ENCODE data around the gene ERLEC1.
A peak's percentile ranks its signal among the peaks of the same experiment; 100 is the strongest.

DNA sequence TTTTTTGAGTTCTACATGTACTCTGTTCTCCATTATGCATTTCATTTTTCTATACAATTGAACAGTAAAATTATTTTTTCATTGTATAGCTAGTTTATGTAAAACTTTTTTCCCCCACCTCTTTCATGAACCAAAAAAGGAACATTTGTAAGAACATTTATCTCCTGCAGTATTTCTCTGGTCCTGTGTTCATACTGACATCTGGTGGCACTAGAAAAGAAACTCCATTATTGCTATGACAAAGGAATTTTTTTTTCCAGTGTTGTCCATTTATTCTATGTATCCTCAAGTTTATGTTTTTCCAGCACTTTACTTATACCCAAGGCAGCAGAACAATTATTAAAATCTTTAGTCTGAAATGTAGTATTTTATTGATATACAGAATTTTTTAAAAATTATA lies 46.7 kb upstream of the ERLEC1 start:
- TF ChIP-seq CTCF (conservative IDR thresholded peaks at IDR 0.05; ENCODE audit: low read length) (peak; percentile 58), EZH2phosphoT487 (IDR thresholded peaks at IDR 0.05; ENCODE audit: borderline replicate concordance) (no peak)

Data from Loucy (cell line).